GM12872 (cell line): ENCODE measurements around the gene SLC35G6.

Experiments used
- CTCF ChIP-seq: IDR thresholded peaks from 3 replicates; pipeline ENCODE4 v1.5.1; 2011; ENCODE audit warnings: low read depth, mild to moderate bottlenecking, low read length, moderate library complexity; ENCODE audit not compliant: insufficient read depth

SLC35G6 gene

GRCh38 chr17:7508846-7509245 lies 27.6 kb downstream of the SLC35G6 start:
- no peak for TF ChIP-seq CTCF

- TF ChIP-seq CTCF = no peak
These were observed 28.7 kb downstream of the SLC35G6 start for GRCh38 chr17:7509937-7510336.

- no peak for TF ChIP-seq CTCF
These were observed 29.9 kb downstream of the SLC35G6 start for GRCh38 chr17:7511108-7511507.

- TF ChIP-seq CTCF = no peak
These were observed 30.9 kb downstream of the SLC35G6 start for GRCh38 chr17:7512105-7512504.

GRCh38 chr17:7512824-7513540 lies 31.7 kb downstream of the SLC35G6 start:
- TF ChIP-seq CTCF = no peak

- TF ChIP-seq CTCF = no peak
These were observed 32.7 kb downstream of the SLC35G6 start for GRCh38 chr17:7513850-7514419.

- TF ChIP-seq CTCF = no peak
These were observed 34.8 kb downstream of the SLC35G6 start for GRCh38 chr17:7515911-7516610.
